KMS-11 (cell line): ENCODE data around the gene NPHP4.
A peak's percentile ranks its signal among the peaks of the same experiment; 100 is the strongest.

Source experiments
- H2AFZ ChIP-seq: fragments of 200-600 bp; sonication (generic); 2 replicates; pipeline ENCODE4 v1.6.1; 2016; ENCODE audit warnings: antibody characterized with exemption, mixed run types, low read depth
- H3K27ac ChIP-seq: fragments of 200-600 bp; sonication (generic); 2 replicates; pipeline ENCODE4 v1.6.1; 2016; ENCODE audit warnings: mild to moderate bottlenecking, mixed run types
- H3K27me3 ChIP-seq: fragments of 200-600 bp; sonication (generic); 2 replicates; pipeline ENCODE4 v1.6.1; 2017; ENCODE audit warnings: mild to moderate bottlenecking, low read depth, mixed run types, moderate library complexity; ENCODE audit not compliant: insufficient read depth
- H3K36me3 ChIP-seq: fragments of 200-600 bp; sonication (generic); 2 replicates; pipeline ENCODE4 v1.6.1; 2017; ENCODE audit warnings: mild to moderate bottlenecking, mixed run types; ENCODE audit not compliant: insufficient read depth
- H3K4me1 ChIP-seq: fragments of 200-600 bp; sonication (generic); 2 replicates; pipeline ENCODE4 v1.6.1; 2016; ENCODE audit warnings: mild to moderate bottlenecking, low read depth, mixed run types; ENCODE audit not compliant: poor library complexity, severe bottlenecking
- H3K4me2 ChIP-seq: fragments of 200-600 bp; sonication (generic); 2 replicates; pipeline ENCODE4 v1.7.0; 2016; ENCODE audit warnings: mild to moderate bottlenecking, mixed run types
- H3K4me3 ChIP-seq: fragments of 200-600 bp; sonication (generic); IDR thresholded peaks from 2 replicates; pipeline ENCODE4 v1.6.1; 2017; ENCODE audit warnings: low read depth, low read length, mixed read lengths; ENCODE audit not compliant: insufficient read depth
- H3K79me2 ChIP-seq: fragments of 200-600 bp; sonication (generic); 2 replicates; pipeline ENCODE4 v1.6.1; 2016; ENCODE audit warnings: low read depth, mixed run types; ENCODE audit not compliant: insufficient read depth
- H3K9ac ChIP-seq: fragments of 200-600 bp; sonication (generic); 2 replicates; pipeline ENCODE4 v1.6.1; 2016; ENCODE audit warnings: mild to moderate bottlenecking, mixed run types
- H4K20me1 ChIP-seq: fragments of 200-600 bp; sonication (generic); 2 replicates; pipeline ENCODE4 v1.6.1; 2016; ENCODE audit warnings: mild to moderate bottlenecking, mixed run types; ENCODE audit not compliant: insufficient read depth
- TF ChIP-seq, protein P1 (sequence below): fragments of 200-600 bp; sonication (generic); conservative IDR thresholded peaks from 2 replicates; pipeline ENCODE4 v1.6.1; 2017; ENCODE audit warnings: low read depth, mild to moderate bottlenecking, antibody characterized with exemption, low read length, moderate library complexity, mixed read lengths

The NPHP4 gene

DNA sequence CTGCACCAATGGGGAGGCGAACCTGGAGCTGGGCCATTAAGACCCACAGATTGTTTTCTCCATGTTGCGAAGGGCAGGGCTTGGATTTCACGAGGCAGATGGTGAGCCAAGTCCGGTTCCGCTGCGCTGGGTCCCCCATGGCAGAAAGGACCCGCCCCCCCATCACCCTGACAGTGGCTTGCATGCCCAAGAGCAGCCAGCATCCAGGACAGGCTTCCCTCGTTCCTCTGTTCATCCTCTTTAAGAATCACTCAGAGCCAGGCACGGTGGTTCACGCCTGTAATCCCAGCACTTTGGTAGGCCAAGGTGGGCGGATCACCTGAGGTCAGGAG, 15.8 kb upstream of the NPHP4 start:
- H4K20me1 ChIP-seq = no peaks in the 10 kb centered on the region
- H2AFZ ChIP-seq = no peak overlapping the region
- H3K27ac ChIP-seq = no peak overlapping the region; the same call in 1 of the 2 replicates
- no peak overlapping the region for H3K9ac ChIP-seq
- no peak overlapping the region for H3K4me3 ChIP-seq
- H3K4me1 ChIP-seq = peaks cover 44% of the 10 kb centered on the region
- H3K36me3 ChIP-seq = no peaks in the 10 kb centered on the region
- H3K4me2 ChIP-seq = peak overlapping the region; percentile 58; the same call in 1 of the 2 replicates
- peaks cover 38% of the 10 kb centered on the region; the same call in 1 of the 2 replicates for H3K79me2 ChIP-seq
- H3K27me3 ChIP-seq = no peaks in the 10 kb centered on the region
- TF ChIP-seq, protein P1, sequence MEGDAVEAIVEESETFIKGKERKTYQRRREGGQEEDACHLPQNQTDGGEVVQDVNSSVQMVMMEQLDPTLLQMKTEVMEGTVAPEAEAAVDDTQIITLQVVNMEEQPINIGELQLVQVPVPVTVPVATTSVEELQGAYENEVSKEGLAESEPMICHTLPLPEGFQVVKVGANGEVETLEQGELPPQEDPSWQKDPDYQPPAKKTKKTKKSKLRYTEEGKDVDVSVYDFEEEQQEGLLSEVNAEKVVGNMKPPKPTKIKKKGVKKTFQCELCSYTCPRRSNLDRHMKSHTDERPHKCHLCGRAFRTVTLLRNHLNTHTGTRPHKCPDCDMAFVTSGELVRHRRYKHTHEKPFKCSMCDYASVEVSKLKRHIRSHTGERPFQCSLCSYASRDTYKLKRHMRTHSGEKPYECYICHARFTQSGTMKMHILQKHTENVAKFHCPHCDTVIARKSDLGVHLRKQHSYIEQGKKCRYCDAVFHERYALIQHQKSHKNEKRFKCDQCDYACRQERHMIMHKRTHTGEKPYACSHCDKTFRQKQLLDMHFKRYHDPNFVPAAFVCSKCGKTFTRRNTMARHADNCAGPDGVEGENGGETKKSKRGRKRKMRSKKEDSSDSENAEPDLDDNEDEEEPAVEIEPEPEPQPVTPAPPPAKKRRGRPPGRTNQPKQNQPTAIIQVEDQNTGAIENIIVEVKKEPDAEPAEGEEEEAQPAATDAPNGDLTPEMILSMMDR = no peak

DNA sequence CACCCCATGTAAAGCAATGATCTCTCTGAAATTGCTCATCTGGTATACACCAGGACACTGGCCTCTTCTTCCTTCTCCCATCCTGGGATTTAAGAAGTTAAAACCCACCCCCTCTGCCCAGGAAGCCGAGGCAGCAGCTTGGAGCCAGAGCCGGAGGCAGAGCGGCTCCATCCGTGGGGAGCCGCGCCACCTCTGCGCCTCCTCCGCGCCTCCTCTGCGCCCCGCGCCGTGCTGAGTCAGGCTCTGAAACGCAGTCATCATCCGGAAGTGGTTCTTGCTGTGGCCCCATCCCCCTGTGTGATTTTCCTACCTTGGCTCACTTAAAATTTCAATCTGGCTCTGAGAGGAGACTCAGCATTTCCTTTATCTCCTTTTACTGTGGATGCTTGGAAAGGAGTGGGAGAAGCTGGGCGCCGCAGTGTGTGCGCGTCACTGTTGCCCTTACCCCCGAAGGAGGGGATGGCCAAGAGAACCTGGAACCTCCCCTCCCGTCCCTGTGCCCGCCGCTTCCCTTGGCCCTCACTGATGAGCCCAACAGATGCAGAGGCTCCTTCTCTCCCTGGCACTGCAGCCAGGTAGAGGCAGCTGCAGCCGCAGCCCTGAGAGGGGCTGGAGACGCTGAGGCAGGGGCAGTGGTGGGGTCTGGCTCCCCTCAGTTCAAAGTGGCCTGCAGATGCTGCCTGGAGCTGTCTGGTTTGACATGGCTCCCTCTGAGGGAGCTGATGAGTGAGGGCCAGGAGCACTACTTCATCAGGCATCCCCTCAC, 15.3 kb upstream of the NPHP4 start:
- peaks cover 1% of the 10 kb centered on the region; the same call in 1 of the 2 replicates for H4K20me1 ChIP-seq
- no peak overlapping the region for H3K4me2 ChIP-seq
- H3K9ac ChIP-seq = no peak overlapping the region
- H3K36me3 ChIP-seq = no peaks in the 10 kb centered on the region
- no peak overlapping the region for H2AFZ ChIP-seq
- H3K27ac ChIP-seq = no peak overlapping the region
- H3K4me1 ChIP-seq = peaks cover 50% of the 10 kb centered on the region
- no peaks in the 10 kb centered on the region for H3K27me3 ChIP-seq
- TF ChIP-seq, protein P1 = no peak
- H3K79me2 ChIP-seq = peaks cover 38% of the 10 kb centered on the region; the same call in 1 of the 2 replicates
- H3K4me3 ChIP-seq = no peak overlapping the region

- no peak overlapping the region for H3K9ac ChIP-seq
- no peaks in the 10 kb centered on the region for H3K36me3 ChIP-seq
- H3K4me3 ChIP-seq = no peak overlapping the region
- TF ChIP-seq, protein P1 = no peak
- H3K79me2 ChIP-seq = peaks cover 37% of the 10 kb centered on the region; the same call in 1 of the 2 replicates
- no peak overlapping the region for H3K27ac ChIP-seq
- no peak overlapping the region for H3K4me2 ChIP-seq
- peaks cover 56% of the 10 kb centered on the region for H3K4me1 ChIP-seq
- H3K27me3 ChIP-seq = no peaks in the 10 kb centered on the region
- peaks cover 6% of the 10 kb centered on the region; the same call in 1 of the 2 replicates for H4K20me1 ChIP-seq
- H2AFZ ChIP-seq = no peak overlapping the region
These were observed 14.7 kb upstream of the NPHP4 start for GRCh38 chr1:6006882-6007281.

DNA sequence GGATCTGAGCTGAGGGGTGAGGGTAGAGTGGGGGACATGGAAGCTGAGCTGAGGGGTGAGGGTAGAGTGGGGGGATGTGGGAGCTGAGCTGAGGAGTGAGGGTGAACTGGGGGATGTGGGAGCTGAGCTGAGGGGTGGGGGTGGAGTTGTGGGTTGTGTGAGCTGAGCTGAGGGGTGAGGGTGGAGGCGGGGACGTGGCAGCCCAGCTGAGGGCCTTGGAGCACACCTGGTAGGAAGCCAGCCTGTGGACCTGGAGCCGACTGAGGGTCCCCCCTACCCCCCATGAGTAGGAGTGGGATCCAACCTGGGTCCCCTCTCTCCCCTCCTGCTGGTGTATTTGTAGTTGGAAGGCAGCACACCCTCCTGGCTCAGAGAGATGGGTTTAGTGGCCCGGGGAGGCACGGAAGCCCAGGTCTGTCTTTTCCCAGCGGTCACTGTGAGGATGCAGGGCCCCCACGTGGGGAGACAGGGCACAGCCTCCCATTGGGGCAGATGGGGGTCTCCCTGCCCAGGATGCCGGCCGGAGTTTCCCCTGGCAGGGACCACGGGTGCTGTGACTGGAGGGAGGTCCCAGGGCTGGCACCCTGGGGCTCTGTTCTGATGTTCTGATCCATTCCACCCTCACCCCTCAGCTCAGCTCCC, 13.2 kb upstream of the NPHP4 start:
- no peaks in the 10 kb centered on the region for H3K27me3 ChIP-seq
- TF ChIP-seq, protein P1 = no peak
- no peaks in the 10 kb centered on the region for H3K36me3 ChIP-seq
- peaks cover 31% of the 10 kb centered on the region; the same call in 1 of the 2 replicates for H3K79me2 ChIP-seq
- H3K9ac ChIP-seq = no peak overlapping the region
- no peak overlapping the region for H2AFZ ChIP-seq
- peaks cover 64% of the 10 kb centered on the region for H3K4me1 ChIP-seq
- H3K4me2 ChIP-seq = no peak overlapping the region
- no peak overlapping the region for H3K27ac ChIP-seq
- peaks cover 8% of the 10 kb centered on the region; the same call in 1 of the 2 replicates for H4K20me1 ChIP-seq
- no peak overlapping the region for H3K4me3 ChIP-seq
